ENCODE data around the gene TMED9.

The TMED9 gene

GRCh38 chr5:177590406-177590805, 1.6 kb upstream of the TMED9 start:
- Histone ChIP-seq H3K4me3 (ENCODE audit: low read depth, low read length) (no peak overlapping the region), H3K27me3 (ENCODE audit: control insufficient read depth, insufficient read depth, low read length) (no peaks in the 10 kb centered on the region), H3K27ac (no peak overlapping the region), H3K9me3 (ENCODE audit: control insufficient read depth, low read length) (no peaks in the 10 kb centered on the region), H3K9ac (no peak overlapping the region), H3K4me1 (peaks cover 4% of the 10 kb centered on the region), H2AFZ (no peak overlapping the region), H3K79me2 (peaks cover 4% of the 10 kb centered on the region), H3K36me3 (ENCODE audit: control insufficient read depth, insufficient read depth, low read length) (no peaks in the 10 kb centered on the region), H3K4me2 (ENCODE audit: low read length) (no peak overlapping the region)
- TF ChIP-seq CTCF (IDR thresholded peaks at IDR 0.05): no peak

GRCh38 chr5:177591690-177592009, 353 bp upstream of the TMED9 start:
- Histone ChIP-seq H3K27ac (peak overlapping the region; percentile 81), H3K79me2 (peaks cover 4% of the 10 kb centered on the region), H2AFZ (peak overlapping the region; percentile 92), H3K9me3 (ENCODE audit: control insufficient read depth, low read length) (no peaks in the 10 kb centered on the region), H3K4me1 (peaks cover 4% of the 10 kb centered on the region), H3K4me3 (ENCODE audit: low read depth, low read length) (peak overlapping the region; percentile 96), H3K27me3 (ENCODE audit: control insufficient read depth, insufficient read depth, low read length) (no peaks in the 10 kb centered on the region), H3K9ac (no peak overlapping the region), H3K4me2 (ENCODE audit: low read length) (peak overlapping the region; percentile 96), H3K36me3 (ENCODE audit: control insufficient read depth, insufficient read depth, low read length) (no peaks in the 10 kb centered on the region)
- TF ChIP-seq CTCF (IDR thresholded peaks at IDR 0.05): no peak

GRCh38 chr5:177592905-177593304, 902 bp downstream of the TMED9 start:
- Histone ChIP-seq H3K36me3 (ENCODE audit: control insufficient read depth, insufficient read depth, low read length) (no peaks in the 10 kb centered on the region), H3K9me3 (ENCODE audit: control insufficient read depth, low read length) (no peaks in the 10 kb centered on the region), H3K79me2 (peaks cover 4% of the 10 kb centered on the region), H3K4me3 (ENCODE audit: low read depth, low read length) (peak overlapping the region; percentile 96), H3K4me2 (ENCODE audit: low read length) (peak overlapping the region; percentile 96), H3K4me1 (peaks cover 4% of the 10 kb centered on the region), H3K9ac (peak overlapping the region; percentile 91), H3K27ac (no peak overlapping the region), H3K27me3 (ENCODE audit: control insufficient read depth, insufficient read depth, low read length) (no peaks in the 10 kb centered on the region), H2AFZ (no peak overlapping the region)
- no peak for TF ChIP-seq CTCF (IDR thresholded peaks at IDR 0.05)

- H3K4me1 ChIP-seq: peaks cover 4% of the 10 kb centered on the region
- H3K36me3 ChIP-seq (ENCODE audit: control insufficient read depth, insufficient read depth, low read length): no peaks in the 10 kb centered on the region
- no peak overlapping the region for H3K4me3 ChIP-seq (ENCODE audit: low read depth, low read length)
- no peak overlapping the region for H3K4me2 ChIP-seq (ENCODE audit: low read length)
- no peak overlapping the region for H2AFZ ChIP-seq
- peaks cover 4% of the 10 kb centered on the region for H3K79me2 ChIP-seq
- no peak for TF ChIP-seq CTCF (IDR thresholded peaks at IDR 0.05)
- H3K27ac ChIP-seq: no peak overlapping the region
- no peak overlapping the region for H3K9ac ChIP-seq
- H3K9me3 ChIP-seq (ENCODE audit: control insufficient read depth, low read length): no peaks in the 10 kb centered on the region
- H3K27me3 ChIP-seq (ENCODE audit: control insufficient read depth, insufficient read depth, low read length): no peaks in the 10 kb centered on the region
Measured at GRCh38 chr5:177593511-177593910, 1.5 kb downstream of the TMED9 start.

GRCh38 chr5:177594071-177594470, 2.1 kb downstream of the TMED9 start:
- Histone ChIP-seq H3K79me2 (peaks cover 4% of the 10 kb centered on the region), H3K27ac (no peak overlapping the region), H3K4me1 (peaks cover 4% of the 10 kb centered on the region), H3K9me3 (ENCODE audit: control insufficient read depth, low read length) (no peaks in the 10 kb centered on the region), H3K36me3 (ENCODE audit: control insufficient read depth, insufficient read depth, low read length) (no peaks in the 10 kb centered on the region), H3K4me2 (ENCODE audit: low read length) (no peak overlapping the region), H3K27me3 (ENCODE audit: control insufficient read depth, insufficient read depth, low read length) (no peaks in the 10 kb centered on the region), H3K4me3 (ENCODE audit: low read depth, low read length) (no peak overlapping the region), H2AFZ (no peak overlapping the region), H3K9ac (no peak overlapping the region)
- TF ChIP-seq CTCF (IDR thresholded peaks at IDR 0.05): no peak
